Head of caudate nucleus (tissue), 42 donors: ENCODE results near the gene PBRM1.

Experiments
- DNase-seq, 42 donors: peaks; one replicate each; pipeline versions ENCODE4 v3.0.0 to v3.0.0-alpha.2; 2020 to 2021; ENCODE audit warnings: mixed read lengths in 7 of 42
- intact Hi-C: fragments of 100-400 bp; cut with DNase I; formaldehyde crosslinking; loops from one replicate; pipeline ENCODE4 v1.15.0; 2022

PBRM1 gene

DNA sequence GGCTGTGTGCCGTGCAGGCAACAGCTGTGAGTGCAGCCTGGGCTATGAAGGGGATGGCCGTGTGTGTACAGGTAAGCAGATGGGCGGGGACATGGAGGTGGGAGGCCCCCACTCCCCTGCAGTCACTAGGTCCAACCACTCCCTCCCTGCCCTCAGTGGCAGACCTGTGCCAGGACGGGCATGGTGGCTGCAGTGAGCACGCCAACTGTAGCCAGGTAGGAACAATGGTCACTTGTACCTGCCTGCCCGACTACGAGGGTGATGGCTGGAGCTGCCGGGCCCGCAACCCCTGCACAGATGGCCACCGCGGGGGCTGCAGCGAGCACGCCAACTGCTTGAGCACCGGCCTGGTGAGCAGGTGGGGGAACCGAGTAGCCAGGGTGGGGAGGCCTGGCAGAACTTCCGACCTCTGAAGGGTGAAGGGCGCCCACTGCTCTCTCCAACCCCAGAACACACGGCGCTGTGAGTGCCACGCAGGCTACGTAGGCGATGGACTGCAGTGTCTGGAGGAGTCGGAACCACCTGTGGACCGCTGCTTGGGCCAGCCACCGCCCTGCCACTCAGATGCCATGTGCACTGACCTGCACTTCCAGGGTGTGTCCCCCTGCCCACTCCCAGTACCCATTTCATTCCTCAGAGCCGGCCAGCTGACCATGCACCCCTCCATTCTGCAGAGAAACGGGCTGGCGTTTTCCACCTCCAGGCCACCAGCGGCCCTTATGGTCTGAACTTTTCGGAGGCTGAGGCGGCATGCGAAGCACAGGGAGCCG, 163.6 kb downstream of the PBRM1 start:
- intact Hi-C loops: no loop called here
- no peak for DNase-seq

DNA sequence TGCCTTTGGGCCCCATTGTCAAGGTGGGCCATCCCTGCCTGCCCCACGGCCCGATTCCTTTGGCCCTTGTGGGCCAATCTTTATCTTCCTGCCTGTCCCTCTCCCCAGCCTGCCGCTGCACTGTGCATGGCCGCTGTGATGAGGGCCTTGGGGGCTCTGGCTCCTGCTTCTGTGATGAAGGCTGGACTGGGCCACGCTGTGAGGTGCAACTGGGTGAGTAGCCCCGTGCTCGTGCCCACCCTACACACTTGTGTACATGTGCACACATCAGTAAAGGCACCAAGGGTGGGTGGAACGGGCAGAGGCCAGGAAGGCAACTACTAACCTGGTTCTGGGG, 164.3 kb downstream of the PBRM1 start:
- intact Hi-C loops: no loop called here
- no peak for DNase-seq

- intact Hi-C loops: no loop called here
- DNase-seq: no peak
Measured at GRCh38 chr3:52520716-52521487, 164.8 kb downstream of the PBRM1 start.

GRCh38 chr3:52520141-52520667, 165.5 kb downstream of the PBRM1 start:
- no peak for DNase-seq
- intact Hi-C loops: no loop called here

DNA sequence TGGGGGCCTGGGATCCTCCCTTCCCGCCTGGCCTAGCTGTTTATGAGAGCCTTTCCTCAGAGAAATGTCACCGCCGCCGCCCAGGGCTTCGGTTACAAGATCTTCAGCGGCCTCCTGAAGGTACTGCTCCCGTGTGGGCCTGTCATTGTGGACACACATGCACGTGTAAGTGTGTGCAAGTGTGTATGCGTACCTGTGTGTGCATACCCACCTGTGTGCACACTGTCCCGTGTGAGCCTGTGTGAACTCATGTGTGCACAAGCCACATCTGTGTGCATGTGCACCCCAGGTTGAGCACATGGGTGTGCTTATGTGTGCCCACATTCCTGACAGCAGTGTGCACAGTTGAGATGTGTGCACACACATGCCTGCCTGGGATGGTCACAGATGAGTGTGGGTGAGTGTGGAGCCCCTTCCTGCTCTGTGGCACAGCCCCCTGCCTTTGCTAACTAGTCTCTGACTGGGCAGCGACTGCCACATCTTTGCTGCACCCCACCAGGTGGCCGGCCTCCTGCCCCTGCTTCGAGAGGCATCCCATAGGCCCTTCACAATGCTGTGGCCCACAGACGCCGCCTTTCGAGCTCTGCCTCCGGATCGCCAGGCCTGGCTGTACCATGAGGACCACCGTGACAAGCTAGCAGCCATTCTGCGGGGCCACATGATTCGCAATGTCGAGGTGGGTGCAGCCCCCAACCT, 166.1 kb downstream of the PBRM1 start:
- DNase-seq: no peak
- intact Hi-C loops: no loop called here

- no peak for DNase-seq
- intact Hi-C loops: no loop called here
Measured at GRCh38 chr3:52518723-52519444, 166.8 kb downstream of the PBRM1 start.

DNA sequence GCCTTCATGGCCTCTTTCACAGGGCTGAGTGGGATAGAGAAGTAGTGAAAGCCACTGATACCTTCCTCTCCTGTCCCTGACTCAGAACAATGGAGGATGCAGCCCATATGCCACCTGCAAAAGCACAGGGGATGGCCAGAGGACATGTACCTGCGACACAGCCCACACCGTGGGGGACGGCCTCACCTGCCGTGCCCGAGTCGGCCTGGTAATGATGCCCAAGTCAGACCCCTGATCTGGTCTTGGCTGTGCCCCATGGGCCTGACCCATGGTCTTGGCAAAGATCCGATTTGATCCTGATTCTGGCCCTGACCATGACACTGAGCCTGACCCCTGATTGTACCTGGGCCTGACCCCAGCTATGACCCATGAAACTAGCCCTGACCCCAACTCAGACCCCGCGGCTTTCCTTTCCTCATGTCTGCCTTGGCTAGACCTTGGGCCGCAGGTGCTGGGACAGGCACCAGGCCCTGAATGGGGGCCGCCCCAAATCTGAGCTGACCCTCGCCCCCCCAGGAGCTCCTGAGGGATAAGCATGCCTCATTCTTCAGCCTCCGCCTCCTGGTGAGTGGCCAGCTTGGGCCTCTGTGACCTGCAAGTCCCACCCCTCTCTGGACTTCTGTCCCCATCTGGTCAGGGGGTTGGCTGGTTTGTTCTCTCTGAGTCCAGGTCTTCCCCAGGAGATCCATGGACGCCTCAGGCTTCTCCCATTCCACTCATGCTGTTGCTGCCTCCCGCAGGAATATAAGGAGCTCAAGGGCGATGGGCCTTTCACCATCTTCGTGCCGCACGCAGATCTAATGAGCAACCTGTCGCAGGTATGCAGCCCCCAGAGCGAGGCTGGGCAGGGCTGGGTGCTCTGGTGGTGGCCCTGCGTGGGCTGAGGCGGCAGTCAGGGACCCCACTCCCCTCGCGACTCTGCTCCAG, 167.7 kb downstream of the PBRM1 start:
- DNase-seq: no peak
- intact Hi-C loops: no loop called here

DNA sequence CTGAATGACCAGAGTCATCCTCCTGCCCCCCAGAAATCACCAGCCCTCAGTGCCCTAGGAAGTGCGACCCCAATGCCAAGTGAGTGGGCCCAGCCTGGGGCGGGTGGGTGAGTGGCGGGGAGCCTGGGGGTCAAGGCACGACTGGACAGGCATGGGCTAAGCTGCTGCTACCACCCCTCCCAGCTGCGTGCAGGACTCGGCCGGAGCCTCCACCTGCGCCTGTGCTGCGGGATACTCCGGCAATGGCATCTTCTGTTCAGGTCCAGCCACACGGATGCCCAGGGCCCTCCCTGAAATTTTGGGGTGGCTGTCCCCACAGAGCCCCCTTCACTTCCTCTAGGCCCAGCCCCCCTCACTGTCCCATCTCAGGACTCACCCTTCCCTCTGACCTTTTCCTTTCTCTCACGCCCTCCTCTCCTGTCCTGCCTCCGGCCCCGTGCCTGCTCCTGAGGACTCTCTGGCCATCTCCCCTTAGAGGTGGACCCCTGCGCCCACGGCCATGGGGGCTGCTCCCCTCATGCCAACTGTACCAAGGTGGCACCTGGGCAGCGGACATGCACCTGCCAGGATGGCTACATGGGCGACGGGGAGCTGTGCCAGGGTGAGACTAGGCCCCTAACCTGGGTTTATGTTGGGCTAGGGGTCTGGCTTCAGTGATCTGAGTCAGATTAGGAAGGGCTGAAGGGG, 169.1 kb downstream of the PBRM1 start:
- intact Hi-C loops: no loop called here
- no peak for DNase-seq

DNA sequence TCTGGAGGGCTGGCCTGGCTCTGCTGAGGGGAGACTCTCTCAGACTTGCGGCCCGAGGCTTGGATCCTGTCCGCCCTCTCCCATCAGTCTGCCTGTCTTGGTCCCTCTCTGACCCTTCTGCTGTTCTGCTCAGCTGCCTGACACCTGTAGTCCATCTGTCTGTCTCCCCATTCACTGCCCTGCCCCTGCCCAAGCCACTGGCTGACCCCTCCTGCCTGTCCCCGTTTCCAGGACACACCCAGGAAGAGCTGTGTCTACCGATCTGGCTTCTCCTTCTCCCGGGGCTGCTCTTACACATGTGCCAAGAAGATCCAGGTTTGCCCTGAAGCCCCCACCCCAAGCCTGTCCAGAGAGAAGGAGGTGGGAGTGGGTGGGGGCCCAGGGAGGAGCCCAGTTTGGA, 170.5 kb downstream of the PBRM1 start:
- intact Hi-C loops: no loop called here
- no peak for DNase-seq

- intact Hi-C loops: no loop called here
- DNase-seq: no peak
Measured at GRCh38 chr3:52514576-52514975, 171.1 kb downstream of the PBRM1 start.

- DNase-seq: no peak
- intact Hi-C loops: no loop called here
Measured at GRCh38 chr3:52513281-52513680, 172.4 kb downstream of the PBRM1 start.

GRCh38 chr3:52512727-52513126, 173.0 kb downstream of the PBRM1 start:
- intact Hi-C loops: no loop called here
- DNase-seq: no peak

GRCh38 chr3:52512105-52512504, 173.6 kb downstream of the PBRM1 start:
- no peak for DNase-seq
- intact Hi-C loops: no loop called here

DNA sequence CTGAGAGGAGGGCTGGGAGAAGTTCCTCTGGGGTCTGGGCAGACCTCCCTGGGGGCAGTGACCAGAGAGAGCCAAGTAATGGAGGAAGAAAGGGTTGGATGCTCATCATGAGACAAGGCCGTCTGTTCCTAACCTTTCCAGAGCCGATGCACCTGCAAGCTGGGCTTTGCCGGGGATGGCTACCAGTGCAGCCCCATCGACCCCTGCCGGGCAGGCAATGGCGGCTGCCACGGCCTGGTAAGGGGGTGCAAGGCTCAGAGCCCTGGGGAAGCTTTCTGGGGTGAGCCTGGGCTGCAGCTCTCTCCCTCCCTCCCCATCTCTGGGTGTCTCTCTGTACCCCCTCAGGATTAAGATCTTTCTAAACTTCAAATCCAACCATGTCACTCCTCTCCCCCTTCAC, 174.2 kb downstream of the PBRM1 start:
- intact Hi-C loops: no loop called here

DNA sequence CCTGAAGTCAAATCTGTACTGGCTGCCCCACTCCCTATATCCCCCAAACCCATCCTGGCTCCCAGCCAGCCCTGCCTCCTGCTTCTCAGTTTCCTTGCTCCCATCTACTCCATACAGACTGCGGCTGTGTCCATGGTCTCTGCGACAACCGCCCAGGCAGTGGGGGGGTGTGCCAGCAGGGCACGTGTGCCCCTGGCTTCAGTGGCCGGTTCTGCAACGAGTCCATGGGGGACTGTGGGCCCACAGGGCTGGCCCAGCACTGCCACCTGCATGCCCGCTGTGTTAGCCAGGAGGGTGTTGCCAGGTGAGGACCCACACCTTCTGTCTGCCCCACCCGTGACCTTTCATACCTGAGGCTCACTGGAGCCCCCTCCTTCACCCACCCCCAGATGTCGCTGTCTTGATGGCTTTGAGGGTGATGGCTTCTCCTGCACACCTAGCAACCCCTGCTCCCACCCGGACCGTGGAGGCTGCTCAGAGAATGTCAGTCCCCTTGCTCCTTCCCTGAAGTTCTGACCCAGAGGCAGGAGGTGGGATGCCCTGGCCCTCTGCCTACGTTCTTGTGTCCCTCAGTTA, 175.9 kb downstream of the PBRM1 start:
- intact Hi-C loops: no loop called here
- DNase-seq: no peak

More for the DNA sequence above, 174.2 kb downstream of the PBRM1 start:
- DNase-seq: no peak

GRCh38 chr3:52507359-52507758, 178.4 kb downstream of the PBRM1 start:
- no peak for DNase-seq
- intact Hi-C loops: no loop called here

GRCh38 chr3:52506266-52506966, 179.3 kb downstream of the PBRM1 start:
- DNase-seq: no peak
- intact Hi-C loops: no loop called here
